Ovary (tissue), 9 donors: ENCODE data around the gene SYN1. TPM values are rescaled to one million over a fixed set of nuclear protein-coding genes. Genes with fewer than 3 reads are reported as not detected.

Experiments
- DNase-seq, 5 donors: peaks; one replicate each; pipeline ENCODE4 v3.0.0-alpha.2; 2019 to 2020
- H3K27ac ChIP-seq, 2 donors: fragments of 200-600 bp; one replicate each; pipeline versions ENCODE4 v1.5.1 to v1.8.0; 2019 to 2022
- H3K27me3 ChIP-seq: fragments of 200-600 bp; one replicate; pipeline ENCODE4 v1.8.0; 2022
- H3K36me3 ChIP-seq: fragments of 200-600 bp; sonication (generic); one replicate; pipeline ENCODE4 v1.5.1; 2019
- H3K4me1 ChIP-seq: one replicate; pipeline ENCODE4 v1.8.1; 2013; ENCODE audit warnings: mild to moderate bottlenecking, moderate library complexity; ENCODE audit not compliant: insufficient read depth
- H3K4me3 ChIP-seq: fragments of 200-600 bp; sonication (generic); one replicate; pipeline ENCODE4 v1.5.1; 2017
- H3K9me3 ChIP-seq, 2 donors: fragments of 200-600 bp in 1 of 2; sonication (generic) in 1 of 2; one replicate each; pipeline versions ENCODE4 v1.5.1 to v1.8.1; 2013 to 2019; ENCODE audit warnings: mild to moderate bottlenecking in 1 of 2, moderate library complexity in 1 of 2
- CTCF ChIP-seq, 3 donors: fragments of 450-650 bp in 2 of 3; fragments of 200-600 bp in 1 of 3; IDR thresholded peaks; one replicate each; pipeline versions ENCODE4 v1.5.1 to v1.8.0; 2016 to 2022; ENCODE audit warnings: antibody characterized with exemption in 3 of 3, mild to moderate bottlenecking in 1 of 3
- EP300 ChIP-seq: sonication (generic); formaldehyde crosslinking; IDR thresholded peaks from one replicate; pipeline ENCODE4 v1.6.1; 2017; ENCODE audit warnings: antibody characterized with exemption
- POLR2A ChIP-seq: fragments of 450-650 bp; IDR thresholded peaks from one replicate; pipeline ENCODE4 v1.6.1; 2017; ENCODE audit warnings: antibody characterized with exemption, mild to moderate bottlenecking, moderate library complexity
- WGBS, 3 donors: extraction: QIAGEN DNeasy Blood & Tissue Kit in 1 of 3; methylation state at CpG; one replicate each; pipeline versions ENCODE4 v1.1.5 to v1.1.7; 2013 to 2017; 5-methylcytosine and 5-hydroxymethylcytosine counted together
- intact Hi-C, 4 donors: fragments of 100-400 bp; cut with DNase I; formaldehyde crosslinking; loops; one replicate each; pipeline versions ENCODE4 v1.11.0 to v1.15.1; 2022 to 2023
- polyA plus RNA-seq, 2 donors: library from polyadenylated mRNA; stranded (reverse); fragments of 200-250 nt in 1 of 2; fragments of 350-450 nt in 1 of 2; fragmentation: Illumina TruSeq in 1 of 2; extraction: RNeasy Lipid Tissue Mini Kit (QIAGEN cat#74804) in 1 of 2; gene quantifications; one replicate each; pipeline ENCODE4 v1.2.3, GENCODE V29; 2013 to 2014
- total RNA-seq, 7 donors: library from RNA; depleted of rRNA in 2 of 7; stranded (reverse); fragments of >200 nt in 2 of 7; fragmentation: NEBNext Ultra II Directional in 3 of 7; extraction: Animal tissue kit (Norgen Biotek cat#: 25700) in 3 of 7; gene quantifications; one replicate each; pipeline versions ENCODE4 v1.1.0 to v1.2.4, GENCODE V29; 2016 to 2023
- donor health status: DM: no; HTN: no; CAD: no; lungs with moderate emphysema.
- donor health status: DM: no; HTN: no; CAD: no.
- donor health status: Bipolar disorder and iron deficiency.
- donor health status: DM: yes; HTN: yes; CAD: no.
- donor health status: DM: no; HTN: no; CAD: no.
- donor health status: DM: yes; HTN: yes; CAD: no.

The SYN1 gene
- total and polyA plus RNA-seq, 9 donors, result 0.69 to 12.6 (median 2.4) TPM

- Histone ChIP-seq H3K4me3 (peak overlapping the region; percentile 31), H3K36me3 (no peaks in the 10 kb centered on the region), H3K27me3 (no peaks in the 10 kb centered on the region), H3K4me1 (peaks cover 7% of the 10 kb centered on the region), H3K9me3 (no peaks in the 10 kb centered on the region), H3K27ac (peak overlapping the region; percentile 78 to 90)
- TF ChIP-seq POLR2A (no peak), CTCF (IDR thresholded peaks at IDR 0.05) (no peak), EP300 (no peak)
- 27 to 41% (median 28%) methylated on average over 30 to 41 of the region's 41 CpGs for WGBS, 3 donors
- peak; percentile 45 to 75 (median 62) for DNase-seq
- intact Hi-C loops, result loop anchor here in 2 of 4 donors (10.0 kb wide), 2 partner anchors 59 to 71 kb away; no protein-coding TSS in a partner anchor
Observed at GRCh38 chrX:47574076-47574546, 45.5 kb downstream of the SYN1 start.

GRCh38 chrX:47573341-47574075 is 46.1 kb downstream of the SYN1 start:
- peaks cover 7% of the 10 kb centered on the region for H3K4me1 ChIP-seq
- DNase-seq, result peak; percentile 77 to 86 (median 83)
- no peaks in the 10 kb centered on the region for H3K36me3 ChIP-seq
- no peaks in the 10 kb centered on the region for H3K27me3 ChIP-seq
- intact Hi-C loops, result loop anchor here in 2 of 4 donors (10.0 kb wide), 2 partner anchors 59 to 71 kb away; no protein-coding TSS in a partner anchor
- peak overlapping the region; percentile 78 to 90 for H3K27ac ChIP-seq
- TF ChIP-seq POLR2A (no peak), EP300 (no peak), CTCF (IDR thresholded peaks at IDR 0.05) (no peak)
- H3K9me3 ChIP-seq, result no peaks in the 10 kb centered on the region
- WGBS, 3 donors, result 31 to 35% (median 32%) methylated on average over 20 of the region's 20 CpGs
- H3K4me3 ChIP-seq, result peak overlapping the region; percentile 31

- Histone ChIP-seq H3K27ac (peak overlapping the region in 1 of 2 donors; percentile 90), H3K4me3 (no peak overlapping the region), H3K27me3 (no peaks in the 10 kb centered on the region), H3K4me1 (peaks cover 7% of the 10 kb centered on the region), H3K36me3 (no peaks in the 10 kb centered on the region), H3K9me3 (no peaks in the 10 kb centered on the region)
- intact Hi-C loops, result loop anchor here in 2 of 4 donors (10.0 kb wide), 2 partner anchors 58 to 72 kb away; no protein-coding TSS in a partner anchor
- TF ChIP-seq POLR2A (no peak), CTCF (IDR thresholded peaks at IDR 0.05) (no peak), EP300 (no peak)
- DNase-seq, result no peak
- 61 to 62% (median 61%) methylated on average over 9 of the region's 9 CpGs for WGBS, 3 donors
Observed at GRCh38 chrX:47572773-47573340, 46.8 kb downstream of the SYN1 start.

- intact Hi-C loops, result loop anchor here in 2 of 4 donors (10.0 kb wide), 2 partner anchors 57 to 73 kb away; no protein-coding TSS in a partner anchor
- no peaks in the 10 kb centered on the region for H3K9me3 ChIP-seq
- H3K27ac ChIP-seq, result no peak overlapping the region
- no peak overlapping the region for H3K4me3 ChIP-seq
- no peak for TF ChIP-seq POLR2A
- TF ChIP-seq CTCF (IDR thresholded peaks at IDR 0.05), result no peak
- TF ChIP-seq EP300, result no peak
- H3K4me1 ChIP-seq, result peaks cover 5% of the 10 kb centered on the region
- no peaks in the 10 kb centered on the region for H3K36me3 ChIP-seq
- no peak for DNase-seq
- WGBS, 3 donors, result 88 to 89% (median 88%) methylated on average over 13 of the region's 13 CpGs
- H3K27me3 ChIP-seq, result no peaks in the 10 kb centered on the region
Observed at GRCh38 chrX:47571896-47572295, 47.8 kb downstream of the SYN1 start.
